D721Med (cell line): Measurements from ENCODE around the gene ANO10.

Experiments used
- DNase-seq: peaks from one replicate; pipeline ENCODE4 v3.0.0; 2011; ENCODE audit warnings: low spot score; ENCODE audit not compliant: insufficient read length
- FAIRE-seq: peaks from 2 replicates; lab custom pipeline; 2011; peaks lifted over from hg19 to GRCh38; lab: Jason Lieb, UNC
- TF ChIP-seq, protein P1 (sequence below): IDR thresholded peaks from 2 replicates; pipeline ENCODE4 v1.5.1; 2012; ENCODE audit warnings: mild to moderate bottlenecking, control low read depth; ENCODE audit not compliant: insufficient read depth; ENCODE audit errors: missing control alignments

Gene ANO10

GRCh38 chr3:43341788-43342187, 280.0 kb downstream of the ANO10 start:
- TF ChIP-seq, protein P1, sequence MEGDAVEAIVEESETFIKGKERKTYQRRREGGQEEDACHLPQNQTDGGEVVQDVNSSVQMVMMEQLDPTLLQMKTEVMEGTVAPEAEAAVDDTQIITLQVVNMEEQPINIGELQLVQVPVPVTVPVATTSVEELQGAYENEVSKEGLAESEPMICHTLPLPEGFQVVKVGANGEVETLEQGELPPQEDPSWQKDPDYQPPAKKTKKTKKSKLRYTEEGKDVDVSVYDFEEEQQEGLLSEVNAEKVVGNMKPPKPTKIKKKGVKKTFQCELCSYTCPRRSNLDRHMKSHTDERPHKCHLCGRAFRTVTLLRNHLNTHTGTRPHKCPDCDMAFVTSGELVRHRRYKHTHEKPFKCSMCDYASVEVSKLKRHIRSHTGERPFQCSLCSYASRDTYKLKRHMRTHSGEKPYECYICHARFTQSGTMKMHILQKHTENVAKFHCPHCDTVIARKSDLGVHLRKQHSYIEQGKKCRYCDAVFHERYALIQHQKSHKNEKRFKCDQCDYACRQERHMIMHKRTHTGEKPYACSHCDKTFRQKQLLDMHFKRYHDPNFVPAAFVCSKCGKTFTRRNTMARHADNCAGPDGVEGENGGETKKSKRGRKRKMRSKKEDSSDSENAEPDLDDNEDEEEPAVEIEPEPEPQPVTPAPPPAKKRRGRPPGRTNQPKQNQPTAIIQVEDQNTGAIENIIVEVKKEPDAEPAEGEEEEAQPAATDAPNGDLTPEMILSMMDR = no peak
- FAIRE-seq (no peak), DNase-seq (no peak)

- DNase-seq (no peak), FAIRE-seq (no peak)
- TF ChIP-seq, protein P1 = no peak
These were observed 281.4 kb downstream of the ANO10 start for GRCh38 chr3:43340403-43340802.

GRCh38 chr3:43338295-43338694, 283.5 kb downstream of the ANO10 start:
- FAIRE-seq = no peak
- TF ChIP-seq, protein P1 = no peak
- DNase-seq = no peak

DNA sequence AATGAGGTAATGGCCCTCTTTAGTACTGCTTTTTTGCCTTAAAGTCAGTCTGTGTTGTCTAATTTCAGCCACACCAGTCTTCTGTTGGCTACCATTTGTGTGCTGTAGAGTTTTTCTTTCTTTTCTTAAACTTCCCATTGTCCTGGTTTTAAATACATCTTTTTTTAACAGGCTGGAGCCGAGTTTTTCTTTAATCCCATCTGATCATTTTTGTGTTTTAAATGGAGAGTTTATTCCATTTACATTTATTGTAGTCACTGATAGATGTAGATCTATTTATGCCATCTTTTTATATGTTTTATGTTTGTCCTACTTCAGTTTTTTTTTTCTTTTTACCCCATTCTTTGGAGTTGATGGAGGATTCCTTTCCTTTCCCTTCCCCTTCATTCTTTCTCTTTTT, 286.0 kb downstream of the ANO10 start:
- TF ChIP-seq, protein P1 = no peak
- no peak for DNase-seq
- FAIRE-seq = no peak

- TF ChIP-seq, protein P1 = no peak
- no peak for DNase-seq
- FAIRE-seq = no peak
These were observed 286.8 kb downstream of the ANO10 start for GRCh38 chr3:43334976-43335375.

- TF ChIP-seq, protein P1 = no peak
- DNase-seq = no peak
- FAIRE-seq = no peak
These were observed 290.4 kb downstream of the ANO10 start for GRCh38 chr3:43331381-43331780.

- no peak for FAIRE-seq
- DNase-seq = no peak
- TF ChIP-seq, protein P1 = no peak
These were observed 290.8 kb downstream of the ANO10 start for GRCh38 chr3:43330981-43331380.
